Measurements from ENCODE around the gene WNT8A. TPM values are rescaled to one million over a fixed set of nuclear protein-coding genes. Genes with fewer than 3 reads are reported as not detected.

WNT8A gene
- total RNA-seq, 1 donor = not detected

- DNase-seq (ENCODE audit: low read depth) = peak; percentile 25
- H3K4me3 ChIP-seq (ENCODE audit: low read depth, low read length) = no peak overlapping the region
- TF ChIP-seq CTCF (IDR thresholded peaks at IDR 0.05; ENCODE audit: insufficient read depth, low read length) = no peak
These were observed 28.1 kb downstream of the WNT8A start for GRCh38 chr5:138111937-138112336.

DNA sequence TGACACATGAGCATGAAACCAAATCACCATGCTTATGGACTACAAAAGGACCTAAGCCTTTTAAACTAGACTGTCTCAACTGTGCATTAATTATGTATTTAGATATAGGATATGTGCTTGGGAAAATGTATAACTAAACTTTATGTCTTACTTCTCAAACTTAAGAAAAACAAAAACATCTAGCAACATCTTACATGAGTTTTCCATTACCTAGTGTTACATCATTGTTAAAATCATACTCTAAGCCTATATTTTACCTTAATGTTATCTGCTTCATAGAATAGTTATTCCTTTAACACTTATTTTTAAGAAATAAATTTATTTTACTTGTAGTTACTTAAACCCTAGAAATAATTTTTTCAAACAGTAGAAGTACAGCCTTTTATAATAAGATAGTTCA, 31.4 kb downstream of the WNT8A start:
- TF ChIP-seq CTCF (IDR thresholded peaks at IDR 0.05; ENCODE audit: insufficient read depth, low read length) = no peak
- no peak overlapping the region for H3K4me3 ChIP-seq (ENCODE audit: low read depth, low read length)
- DNase-seq (ENCODE audit: low read depth) = no peak

DNA sequence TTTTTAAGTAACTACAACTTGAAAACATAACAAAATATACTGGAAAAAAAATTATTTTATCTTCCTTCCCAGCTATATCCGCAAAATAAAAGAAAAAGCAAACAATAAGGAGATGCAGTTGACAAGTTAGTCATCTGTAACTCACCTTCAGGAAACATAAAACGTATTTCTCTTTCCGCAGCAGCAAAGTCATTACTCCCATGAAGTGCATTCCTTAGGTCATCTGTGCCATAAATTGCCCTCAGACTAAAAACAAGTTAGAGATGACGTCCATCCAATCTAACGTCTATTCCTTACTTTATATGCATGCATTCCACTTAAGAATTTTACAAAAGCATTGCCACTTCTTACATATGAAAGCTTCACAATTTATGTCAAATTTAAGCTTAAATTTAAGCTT, 44.5 kb downstream of the WNT8A start:
- no peak for TF ChIP-seq CTCF (IDR thresholded peaks at IDR 0.05; ENCODE audit: insufficient read depth, low read length)
- H3K4me3 ChIP-seq (ENCODE audit: low read depth, low read length) = no peak overlapping the region
- DNase-seq (ENCODE audit: low read depth) = no peak

GRCh38 chr5:138129347-138129746, 45.5 kb downstream of the WNT8A start:
- H3K4me3 ChIP-seq (ENCODE audit: low read depth, low read length) = no peak overlapping the region
- TF ChIP-seq CTCF (IDR thresholded peaks at IDR 0.05; ENCODE audit: insufficient read depth, low read length) = no peak
- DNase-seq (ENCODE audit: low read depth) = no peak

- no peak overlapping the region for H3K4me3 ChIP-seq (ENCODE audit: low read depth, low read length)
- no peak for TF ChIP-seq CTCF (IDR thresholded peaks at IDR 0.05; ENCODE audit: insufficient read depth, low read length)
- DNase-seq (ENCODE audit: low read depth) = no peak
These were observed 48.7 kb downstream of the WNT8A start for GRCh38 chr5:138132543-138132942.

GRCh38 chr5:138138949-138139780, 55.3 kb downstream of the WNT8A start, which contains the start of gene NME5:
Gene NME5 (minus strand): TSS chr5:138139428. CDS start chr5:138138780, 648 bp downstream.
- no peak for TF ChIP-seq CTCF (IDR thresholded peaks at IDR 0.05; ENCODE audit: insufficient read depth, low read length)
- peak; percentile 49 for DNase-seq (ENCODE audit: low read depth)
- H3K4me3 ChIP-seq (ENCODE audit: low read depth, low read length) = peak within 1 kb of the TSS; percentile 62

DNA sequence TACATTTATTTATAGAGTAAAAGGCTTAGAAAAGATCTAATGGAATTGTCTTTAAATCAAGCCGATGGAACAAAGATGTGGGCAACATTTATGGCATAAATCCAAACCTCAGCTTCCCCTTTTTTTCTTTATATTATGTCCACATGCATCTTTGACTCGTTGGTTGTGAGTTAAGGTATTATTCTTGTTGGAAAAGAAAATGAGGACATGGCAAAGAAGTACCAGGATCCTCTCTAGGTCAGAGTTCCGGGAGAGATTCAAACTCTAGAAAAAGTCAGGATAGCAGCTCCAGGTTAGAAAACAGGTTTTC, 55.9 kb downstream of the WNT8A start:
- H3K4me3 ChIP-seq (ENCODE audit: low read depth, low read length) = no peak overlapping the region

More for the DNA sequence above, 55.9 kb downstream of the WNT8A start:
- no peak for DNase-seq (ENCODE audit: low read depth)
- TF ChIP-seq CTCF (IDR thresholded peaks at IDR 0.05; ENCODE audit: insufficient read depth, low read length) = no peak
